Right lobe of liver (tissue), 6 donors: ENCODE results near the gene CFAP70. TPM values are rescaled to one million over a fixed set of nuclear protein-coding genes. Genes with fewer than 3 reads are reported as not detected.

Experiments used
- ATAC-seq, 4 donors: fragments of 200-7000 bp; cut with Tn5 transposase; one replicate each; pipeline ENCODE4 v1.9.1; 2020; ENCODE audit warnings: mild to moderate bottlenecking in 4 of 4, moderate library complexity in 4 of 4
- DNase-seq, 3 donors: peaks; one replicate each; pipeline ENCODE4 v3.0.0-alpha.2; 2020
- H3K27ac ChIP-seq, 3 donors: fragments of 200-600 bp; one replicate each; pipeline ENCODE4 v1.8.0; 2022
- H3K27me3 ChIP-seq, 2 donors: fragments of 200-600 bp; one replicate each; pipeline ENCODE4 v1.8.0; 2022
- H3K36me3 ChIP-seq, 4 donors: fragments of 200-600 bp; sonication (generic) in 1 of 4; one replicate each; pipeline versions ENCODE4 v1.5.1 to v1.8.0; 2017 to 2022; ENCODE audit warnings: control low read depth in 1 of 4
- H3K4me1 ChIP-seq, 4 donors: fragments of 200-600 bp; sonication (generic) in 1 of 4; one replicate each; pipeline versions ENCODE4 v1.5.1 to v1.8.0; 2017 to 2022; ENCODE audit warnings: control low read depth in 1 of 4
- H3K4me3 ChIP-seq, 3 donors: fragments of 200-600 bp; one replicate each; pipeline ENCODE4 v1.8.0; 2022
- H3K9me3 ChIP-seq, 4 donors: fragments of 200-600 bp; sonication (generic) in 1 of 4; one replicate each; pipeline versions ENCODE4 v1.5.1 to v1.8.0; 2017 to 2022; ENCODE audit warnings: control low read depth in 1 of 4
- CTCF ChIP-seq, 4 donors: fragments of 200-600 bp in 3 of 4; fragments of 450-650 bp in 1 of 4; IDR thresholded peaks; one replicate each; pipeline versions ENCODE4 v1.5.1 to v1.8.0; 2016 to 2022; ENCODE audit warnings: antibody characterized with exemption in 4 of 4, mild to moderate bottlenecking in 2 of 4
- POLR2A ChIP-seq: fragments of 450-650 bp; IDR thresholded peaks from one replicate; pipeline ENCODE4 v1.6.1; 2017; ENCODE audit warnings: antibody characterized with exemption, mild to moderate bottlenecking
- WGBS: methylation state at CpG from one replicate; pipeline ENCODE4 v1.1.6; 2018; ENCODE audit warnings: low coverage, low lambda C conversion rate; ENCODE audit not compliant: insufficient coverage; ENCODE audit errors: missing lambda C conversion rate; 5-methylcytosine and 5-hydroxymethylcytosine counted together
- intact Hi-C, 2 donors: fragments of 100-400 bp; cut with DNase I; formaldehyde crosslinking; loops; one replicate each; pipeline versions ENCODE4 v1.11.2 to v1.14.1; 2022
- small RNA-seq, 2 experiments: library from RNA; depleted of rRNA; stranded (forward); fragments of <200 nt; gene quantifications; one replicate each; pipeline ENCODE3, GENCODE V24; 2016
- total RNA-seq, 6 experiments: library from RNA; depleted of rRNA in 2 of 6; stranded (reverse); fragments of >200 nt in 2 of 6; fragmentation: NEBNext Ultra II Directional in 3 of 6; extraction: Animal tissue kit (Norgen Biotek cat#: 25700) in 3 of 6; gene quantifications; one replicate each; pipeline versions ENCODE4 v1.1.0 to v1.2.4, GENCODE V29; 2016 to 2023
- donor health status: DM: no; HTN: yes; CAD: no.
- donor health status: DM: no; HTN: no; CAD: no.
- donor health status: DM: no; HTN: no; CAD: no.
- donor health status: DM: no; HTN: yes; CAD: no.
- donor health status: DM: no; HTN: yes; CAD: no.

CFAP70 gene
- total RNA-seq, 6 experiments from 2014 or later, result 0.98 to 2.6 (median 1.4) TPM

GRCh38 chr10:73205890-73206289 is 152.8 kb downstream of the CFAP70 start:
- Histone ChIP-seq H3K4me1 (peaks cover 0 to 4% (median 2%) of the 10 kb centered on the region in 4 donors), H3K27ac (no peak overlapping the region), H3K36me3 (no peaks in the 10 kb centered on the region), H3K9me3 (no peaks in the 10 kb centered on the region), H3K4me3 (no peak overlapping the region), H3K27me3 (no peaks in the 10 kb centered on the region)
- WGBS, result 100% methylated on average over 1 of the region's 1 CpG
- intact Hi-C loops, result no loop called here
- TF ChIP-seq CTCF (IDR thresholded peaks at IDR 0.05) (no peak), POLR2A (no peak)
- no peak for ATAC-seq
- DNase-seq, result no peak

GRCh38 chr10:73205081-73205480 is 153.6 kb downstream of the CFAP70 start:
- DNase-seq (no peak), ATAC-seq (no peak)
- no peak overlapping the region for H3K4me3 ChIP-seq
- WGBS, result 100% methylated on average over 3 of the region's 3 CpGs
- intact Hi-C loops, result no loop called here
- H3K9me3 ChIP-seq, result no peaks in the 10 kb centered on the region
- H3K27me3 ChIP-seq, result no peaks in the 10 kb centered on the region
- H3K36me3 ChIP-seq, result no peaks in the 10 kb centered on the region
- no peaks in the 10 kb centered on the region for H3K4me1 ChIP-seq
- H3K27ac ChIP-seq, result no peak overlapping the region
- no peak for TF ChIP-seq POLR2A
- no peak for TF ChIP-seq CTCF (IDR thresholded peaks at IDR 0.05)

Small RNAs within 50 kb of the gene (small RNA-seq; reads per million reads assigned to genes)
- gene RF00019 (0 reads per million in 2 experiments), gene RNU6-833P (0 reads per million in 2 experiments)

Other genes with a start within 250 kb of the CFAP70 start
- 1 to 10 TPM; 1.8 to 4.2 (median 2.1) TPM for gene NUDT13, start 248.4 kb downstream of the CFAP70 start, total RNA-seq
- 10 to 100 TPM in 5 of 6 experiments, 1 to 10 TPM in 1; 8.8 to 21.2 (median 11.7) TPM for gene ECD, start 190.9 kb downstream of the CFAP70 start, total RNA-seq
- gene FAM149B1, start 190.7 kb downstream of the CFAP70 start, total RNA-seq, result 10 to 100 TPM in 4 of 6 experiments, 1 to 10 TPM in 2; 9.2 to 19.9 (median 13.8) TPM
- 1 to 10 TPM; 4.6 to 8.8 (median 5.4) TPM for gene DNAJC9, start 111.6 kb downstream of the CFAP70 start, total RNA-seq
- gene MRPS16, start 106.2 kb downstream of the CFAP70 start, total RNA-seq, result 10 to 100 TPM; 40.5 to 58.4 (median 48.6) TPM
- gene ANXA7, start 55.2 kb upstream of the CFAP70 start, total RNA-seq, result 100 to 1,000 TPM in 4 of 6 experiments, 10 to 100 TPM in 2; 79.6 to 139 (median 102) TPM
- gene MSS51, start 74.7 kb upstream of the CFAP70 start, total RNA-seq, result under 1 TPM; 0.19 to 0.73 (median 0.62) TPM
- 10 to 100 TPM; 10.9 to 13.6 (median 13.5) TPM for gene PPP3CB, start 137.2 kb upstream of the CFAP70 start, total RNA-seq
- 1 to 10 TPM; 1.5 to 5.7 (median 3.6) TPM for gene USP54, start 232.5 kb upstream of the CFAP70 start, total RNA-seq